Measurements from ENCODE around the gene RHBDF2.

Gene RHBDF2

GRCh38 chr17:76459674-76460073, 41.5 kb downstream of the RHBDF2 start:
- no peak for DNase-seq (ENCODE audit: low spot score)

- DNase-seq (ENCODE audit: low spot score): no peak
These were observed 42.4 kb downstream of the RHBDF2 start for GRCh38 chr17:76458580-76459490.

- no peak for DNase-seq (ENCODE audit: low spot score)
These were observed 47.8 kb downstream of the RHBDF2 start for GRCh38 chr17:76453431-76453743.

- DNase-seq (ENCODE audit: low spot score): peak; percentile 80
These were observed 48.4 kb downstream of the RHBDF2 start, which contains the start of gene UBE2O for GRCh38 chr17:76452660-76453430. Gene UBE2O (minus strand): TSS chr17:76453152. CDS start chr17:76453141, 11 bp downstream.

DNA sequence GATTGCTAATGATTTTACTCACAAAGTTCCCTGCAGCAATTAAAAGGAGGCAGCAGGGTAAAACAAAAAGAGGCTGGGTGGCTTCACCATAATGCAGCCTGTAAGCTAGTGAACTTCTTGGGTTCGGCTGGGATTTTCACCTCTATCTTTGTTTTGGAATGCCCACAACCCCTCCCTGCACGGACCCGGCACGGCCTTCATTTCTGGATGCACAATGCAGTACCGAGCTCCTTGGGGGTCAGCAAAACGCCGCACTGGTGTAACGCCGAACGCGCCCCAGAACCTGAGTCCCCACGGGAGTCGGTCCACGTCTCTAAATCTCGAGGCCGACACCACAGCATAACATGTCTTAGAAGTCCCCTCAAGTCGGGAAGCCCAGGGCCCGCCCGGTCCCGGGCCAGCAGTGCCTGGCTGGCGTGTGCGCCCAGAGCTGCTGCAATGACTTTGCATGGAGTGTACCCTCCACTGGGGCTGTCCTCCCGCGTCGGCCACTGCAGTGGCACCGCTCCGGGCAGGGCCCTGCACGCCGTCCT, 49.0 kb downstream of the RHBDF2 start:
- DNase-seq (ENCODE audit: low spot score): no peak

GRCh38 chr17:76451506-76451905, 49.7 kb downstream of the RHBDF2 start:
- DNase-seq (ENCODE audit: low spot score): no peak

DNA sequence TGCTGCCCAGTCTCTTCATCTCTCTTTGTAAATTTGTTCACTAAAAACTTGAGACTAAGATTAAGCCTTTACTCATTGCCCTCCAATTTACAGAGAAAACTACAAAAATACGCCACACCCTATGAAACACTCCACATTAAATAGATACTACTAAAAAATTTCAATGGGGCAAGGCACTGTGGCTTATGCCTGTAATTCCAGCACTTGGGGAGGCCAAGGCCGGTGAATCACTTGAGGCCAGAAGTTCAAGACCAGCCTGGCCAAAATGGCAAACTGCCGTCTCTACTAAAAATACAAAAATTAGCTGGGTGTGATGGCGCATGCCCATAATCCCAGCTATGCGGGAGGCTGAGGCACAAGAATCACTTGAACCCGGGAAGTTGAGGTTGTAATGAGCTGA, 52.1 kb downstream of the RHBDF2 start:
- no peak for DNase-seq (ENCODE audit: low spot score)

DNA sequence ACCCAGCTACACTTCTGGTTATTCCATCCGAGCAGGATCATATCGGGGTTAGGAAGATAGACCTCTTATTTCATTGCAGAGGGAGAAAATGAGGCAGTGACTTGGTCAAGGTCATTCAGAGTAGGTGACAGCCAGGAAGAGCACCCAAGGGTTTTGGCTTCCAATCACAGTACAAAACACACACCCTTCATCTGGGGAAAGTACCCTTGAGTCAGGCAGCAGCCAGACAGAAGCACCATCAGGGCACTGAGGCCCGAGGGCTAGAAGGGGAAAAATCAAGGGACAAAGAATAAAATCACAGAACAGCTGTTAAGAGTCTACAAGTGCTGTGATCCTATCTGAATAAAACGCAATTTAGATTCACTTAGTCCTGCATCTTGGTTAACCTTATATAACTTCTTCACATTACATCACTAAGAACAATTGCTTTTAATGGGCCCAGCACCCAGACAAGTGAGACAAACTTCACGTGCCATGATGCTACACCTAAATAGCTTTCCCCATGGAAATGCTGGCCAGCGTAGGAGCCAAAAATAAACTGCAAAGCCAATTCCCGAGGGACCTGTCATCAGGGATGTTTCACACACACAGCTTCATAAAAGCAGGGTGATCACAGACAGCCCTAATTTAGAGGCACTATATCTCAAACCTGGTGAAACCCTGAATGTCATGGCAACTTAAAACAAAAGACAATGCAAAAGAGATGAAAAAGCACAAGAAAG, 53.1 kb downstream of the RHBDF2 start:
- no peak for DNase-seq (ENCODE audit: low spot score)

DNA sequence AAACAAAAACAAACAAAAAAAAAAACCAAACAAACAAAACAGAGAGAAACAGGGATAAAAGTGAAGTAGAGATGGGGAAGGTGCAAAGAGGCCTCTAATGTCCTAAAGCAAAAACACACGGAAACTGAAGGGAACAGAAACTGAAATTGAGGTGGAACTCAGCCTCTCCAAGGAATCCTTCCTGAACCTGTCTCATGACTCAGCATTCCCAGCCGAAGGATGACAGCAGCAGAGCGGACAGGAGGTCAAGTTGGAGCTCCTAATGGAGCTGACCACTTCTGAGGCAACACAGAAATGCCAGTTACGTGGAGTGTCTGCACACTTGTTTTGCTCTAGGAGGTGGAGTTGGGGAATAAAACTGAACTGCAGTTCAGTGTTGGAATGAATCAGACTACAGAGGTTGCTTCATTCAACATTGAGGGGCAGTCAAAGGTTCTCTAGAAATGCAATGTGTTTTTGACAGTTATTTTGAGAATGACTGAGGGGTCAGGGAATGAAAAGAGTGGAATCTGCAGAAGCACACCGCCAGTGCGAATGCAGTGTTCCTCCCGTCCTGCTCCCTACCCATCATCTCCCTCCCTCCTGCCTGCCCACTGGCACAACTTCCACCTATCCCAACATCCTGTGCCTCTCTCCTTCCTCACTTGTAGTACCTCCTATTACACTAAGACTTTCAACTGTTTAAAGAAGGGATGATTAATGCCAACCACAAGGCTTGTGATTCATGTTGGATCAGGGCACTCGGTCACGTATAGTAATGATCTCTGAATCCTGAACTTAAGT, 54.6 kb downstream of the RHBDF2 start:
- no peak for DNase-seq (ENCODE audit: low spot score)

- DNase-seq (ENCODE audit: low spot score): no peak
These were observed 55.4 kb downstream of the RHBDF2 start for GRCh38 chr17:76445697-76446448.

GRCh38 chr17:76444518-76445311, 56.5 kb downstream of the RHBDF2 start:
- no peak for DNase-seq (ENCODE audit: low spot score)

DNA sequence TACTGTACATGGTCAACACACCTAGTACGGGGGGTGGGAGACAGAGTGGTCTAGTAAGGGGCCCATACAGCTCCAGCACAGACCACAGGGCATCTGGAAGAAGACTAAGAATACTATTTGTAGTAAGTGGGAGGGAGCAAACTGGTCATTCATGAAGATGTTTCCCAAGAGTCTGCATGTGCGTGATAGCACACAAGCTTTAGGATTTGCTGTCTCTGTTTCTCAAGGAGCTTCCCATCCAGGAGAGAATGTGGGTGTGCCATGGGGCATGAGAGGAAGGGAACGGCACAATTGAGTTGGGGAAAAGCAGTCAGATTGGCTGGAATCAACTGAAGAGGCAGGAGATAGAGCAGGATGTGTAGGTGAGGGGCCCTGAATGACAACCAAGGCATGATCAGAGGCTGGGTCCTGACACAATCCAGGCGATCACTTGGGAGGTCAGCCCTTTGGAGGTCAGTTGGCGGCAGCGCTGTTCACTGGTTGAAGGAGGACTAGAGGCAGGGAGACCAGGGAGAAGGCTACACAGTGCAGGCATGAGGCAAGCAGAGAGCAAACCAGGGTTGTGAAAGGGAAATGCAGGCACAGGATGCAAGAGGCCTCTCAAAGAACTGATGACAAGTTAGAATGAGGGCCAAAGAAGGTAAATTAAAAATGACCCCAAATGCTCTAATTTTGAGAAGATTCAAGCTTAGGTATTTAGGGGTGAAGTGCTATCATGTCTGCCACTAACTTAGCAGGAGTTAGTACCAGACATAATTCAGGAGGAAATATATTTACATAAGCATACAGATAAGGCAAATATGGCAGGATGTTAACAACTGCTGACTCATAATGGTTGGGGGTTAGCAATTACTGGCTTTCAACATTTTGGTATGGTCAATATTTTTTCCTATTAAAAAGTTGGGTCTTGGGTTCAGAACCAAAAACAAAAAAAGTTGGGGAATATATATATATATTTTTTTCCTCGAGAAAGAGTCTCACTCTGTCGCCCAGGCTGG, 58.6 kb downstream of the RHBDF2 start:
- DNase-seq (ENCODE audit: low spot score): no peak

DNA sequence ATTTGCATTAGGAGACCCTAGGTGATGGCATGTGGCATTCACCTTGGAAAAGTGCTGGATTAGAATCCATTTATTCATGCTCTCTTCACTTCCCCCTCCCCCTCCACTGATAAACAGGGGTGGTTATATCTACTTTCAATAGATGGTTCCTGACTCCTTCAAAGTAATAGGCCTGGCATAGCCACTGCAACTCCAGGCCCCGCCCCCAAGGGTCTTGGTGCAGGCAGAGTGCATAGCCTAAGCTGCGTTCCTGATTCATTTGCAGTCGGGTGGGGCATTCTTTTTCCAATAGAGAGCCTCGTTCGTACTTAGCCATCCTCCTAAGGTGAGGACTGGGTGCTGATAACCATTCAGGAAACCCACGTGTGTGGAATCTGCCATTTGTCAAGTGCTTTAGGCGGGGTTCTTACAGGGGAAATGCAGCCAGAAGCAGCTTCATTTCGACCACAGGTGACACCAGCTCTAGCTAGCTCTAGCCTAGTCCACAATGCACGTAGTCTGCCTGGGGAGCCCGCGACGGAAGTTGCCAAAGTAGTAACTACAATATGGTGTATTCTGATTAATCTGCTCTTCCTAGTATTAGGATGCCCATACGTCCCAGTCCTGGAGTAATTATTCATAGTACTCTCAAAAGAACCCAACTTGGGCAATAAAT, 59.4 kb downstream of the RHBDF2 start:
- DNase-seq (ENCODE audit: low spot score): no peak

- DNase-seq (ENCODE audit: low spot score): no peak
These were observed 60.4 kb downstream of the RHBDF2 start for GRCh38 chr17:76440751-76441362.

- no peak for DNase-seq (ENCODE audit: low spot score)
These were observed 61.8 kb downstream of the RHBDF2 start for GRCh38 chr17:76439314-76439928.

GRCh38 chr17:76438906-76439305, 62.3 kb downstream of the RHBDF2 start:
- DNase-seq (ENCODE audit: low spot score): no peak

All from globus pallidus (tissue), 1 donor.